Endothelial cell of umbilical vein (primary cell): ENCODE data around the gene ADH1A.

Experiments
- EZH2 ChIP-seq: IDR thresholded peaks from 2 replicates; pipeline ENCODE4 v1.6.1; 2012; ENCODE audit warnings: borderline replicate concordance, low read depth, mild to moderate bottlenecking, moderate library complexity, low read length, inconsistent platforms; ENCODE audit not compliant: severe bottlenecking
- GATA2 ChIP-seq: IDR thresholded peaks from 2 replicates; pipeline ENCODE4 v1.7.0; 2011; ENCODE audit warnings: low read depth, mild to moderate bottlenecking, moderate library complexity, mixed read lengths, low read length; ENCODE audit not compliant: insufficient read length, insufficient read depth
- MAX ChIP-seq: IDR thresholded peaks from 2 replicates; pipeline ENCODE4 v1.6.1; 2011; ENCODE audit not compliant: insufficient read depth, insufficient read length
- MYC ChIP-seq: IDR thresholded peaks from one replicate; pipeline ENCODE4 v1.6.1; 2011; ENCODE audit warnings: mild to moderate bottlenecking, low read depth, low read length
- POLR2A ChIP-seq: IDR thresholded peaks from 2 replicates; pipeline ENCODE4 v1.6.1; 2012; ENCODE audit warnings: low read depth, mild to moderate bottlenecking, control low read depth, low read length
- POLR2AphosphoS5 ChIP-seq: IDR thresholded peaks from 2 replicates; pipeline ENCODE4 v1.6.1; 2012; ENCODE audit warnings: low read depth, mild to moderate bottlenecking, control low read depth, low read length, moderate library complexity; ENCODE audit not compliant: insufficient read depth
- TF ChIP-seq, protein P1 (sequence below), 2 donors: IDR thresholded peaks; 1 replicate in 1 of 2; 2 replicates in 1 of 2; pipeline ENCODE4 v1.5.1; 2011; ENCODE audit warnings: low read length in 2 of 2, mild to moderate bottlenecking in 2 of 2, moderate library complexity in 2 of 2, control low read depth in 1 of 2, inconsistent platforms in 1 of 2, low read depth in 1 of 2; ENCODE audit not compliant: insufficient read depth in 1 of 2; ENCODE audit errors: extremely low read depth in 1 of 2

GRCh38 chr4:99310389-99310788 lies 19.6 kb upstream of the ADH1A start:
- no peak for TF ChIP-seq POLR2A
- TF ChIP-seq MYC, result no peak
- TF ChIP-seq, protein P1, sequence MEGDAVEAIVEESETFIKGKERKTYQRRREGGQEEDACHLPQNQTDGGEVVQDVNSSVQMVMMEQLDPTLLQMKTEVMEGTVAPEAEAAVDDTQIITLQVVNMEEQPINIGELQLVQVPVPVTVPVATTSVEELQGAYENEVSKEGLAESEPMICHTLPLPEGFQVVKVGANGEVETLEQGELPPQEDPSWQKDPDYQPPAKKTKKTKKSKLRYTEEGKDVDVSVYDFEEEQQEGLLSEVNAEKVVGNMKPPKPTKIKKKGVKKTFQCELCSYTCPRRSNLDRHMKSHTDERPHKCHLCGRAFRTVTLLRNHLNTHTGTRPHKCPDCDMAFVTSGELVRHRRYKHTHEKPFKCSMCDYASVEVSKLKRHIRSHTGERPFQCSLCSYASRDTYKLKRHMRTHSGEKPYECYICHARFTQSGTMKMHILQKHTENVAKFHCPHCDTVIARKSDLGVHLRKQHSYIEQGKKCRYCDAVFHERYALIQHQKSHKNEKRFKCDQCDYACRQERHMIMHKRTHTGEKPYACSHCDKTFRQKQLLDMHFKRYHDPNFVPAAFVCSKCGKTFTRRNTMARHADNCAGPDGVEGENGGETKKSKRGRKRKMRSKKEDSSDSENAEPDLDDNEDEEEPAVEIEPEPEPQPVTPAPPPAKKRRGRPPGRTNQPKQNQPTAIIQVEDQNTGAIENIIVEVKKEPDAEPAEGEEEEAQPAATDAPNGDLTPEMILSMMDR (IDR thresholded peaks at IDR 0.05; ENCODE audit: extremely low read depth in 1 of 2, insufficient read depth in 1 of 2, low read depth in 1 of 2, low read length in 2 of 2), result no peak
- TF ChIP-seq EZH2, result no peak
- TF ChIP-seq MAX, result no peak
- TF ChIP-seq POLR2AphosphoS5, result no peak
- TF ChIP-seq GATA2, result no peak
